Measurements from ENCODE around the gene BLTP3B.

BLTP3B gene

GRCh38 chr12:100159391-100160104 is 16.9 kb upstream of the BLTP3B start:
- no peak for DNase-seq

- DNase-seq: no peak
These were observed 15.9 kb upstream of the BLTP3B start for GRCh38 chr12:100158535-100158934.

GRCh38 chr12:100157427-100157821 is 14.8 kb upstream of the BLTP3B start:
- no peak for DNase-seq

- no peak for DNase-seq
These were observed 14.2 kb upstream of the BLTP3B start for GRCh38 chr12:100156731-100157426.

GRCh38 chr12:100154474-100155247 is 12.0 kb upstream of the BLTP3B start:
- peak; percentile 88 for DNase-seq

- DNase-seq: no peak
These were observed 10.5 kb upstream of the BLTP3B start for GRCh38 chr12:100153131-100153530.

- DNase-seq: no peak
These were observed 9.1 kb upstream of the BLTP3B start for GRCh38 chr12:100151769-100152168.

GRCh38 chr12:100146252-100146651 is 3.6 kb upstream of the BLTP3B start:
- DNase-seq: no peak

- DNase-seq: no peak
These were observed 3.0 kb upstream of the BLTP3B start for GRCh38 chr12:100145643-100146042.

- peak; percentile 60 for DNase-seq
These were observed 450 bp downstream of the BLTP3B start for GRCh38 chr12:100141998-100142850.

- DNase-seq: peak; percentile 34
These were observed 1.0 kb downstream of the BLTP3B start for GRCh38 chr12:100141666-100141997.

GRCh38 chr12:100138803-100139098 is 3.9 kb downstream of the BLTP3B start:
- no peak for DNase-seq

- DNase-seq: no peak
These were observed 4.4 kb downstream of the BLTP3B start for GRCh38 chr12:100138048-100138802.

GRCh38 chr12:100133200-100133599 is 9.5 kb downstream of the BLTP3B start:
- DNase-seq: no peak

- no peak for DNase-seq
These were observed 14.2 kb downstream of the BLTP3B start for GRCh38 chr12:100128512-100128908.

- DNase-seq: no peak
These were observed 14.7 kb downstream of the BLTP3B start for GRCh38 chr12:100127766-100128511.

- DNase-seq: no peak
These were observed 19.2 kb downstream of the BLTP3B start for GRCh38 chr12:100123316-100124095.

- DNase-seq: no peak
These were observed 22.3 kb downstream of the BLTP3B start for GRCh38 chr12:100120355-100120754.

- no peak for DNase-seq
These were observed 27.4 kb downstream of the BLTP3B start for GRCh38 chr12:100115291-100115690.

- DNase-seq: no peak
These were observed 28.1 kb downstream of the BLTP3B start for GRCh38 chr12:100114574-100114973.

- no peak for DNase-seq
These were observed 32.4 kb downstream of the BLTP3B start for GRCh38 chr12:100110276-100110675.

Measured in stimulated activated CD8-positive, alpha-beta memory T cell treated with anti-CD3 and anti-CD28 coated beads, Interleukin-4, amount 100 ng/mL, for 48 hours (primary cell).